Trophoblast cell (in vitro differentiated cells and primary cell): ENCODE measurements around the gene RAP1A.

Experiments used
- DNase-seq, 2 donors: peaks; one replicate each; pipeline ENCODE4 v3.0.0-alpha.2; 2016
- H2AFZ ChIP-seq: 2 replicates; pipeline ENCODE4 v1.6.1; 2013; ENCODE audit warnings: low read length, moderate library complexity, mild to moderate bottlenecking; ENCODE audit not compliant: insufficient read depth, poor library complexity
- H2AK5ac ChIP-seq: 2 replicates; pipeline ENCODE4 v1.6.1; 2013; ENCODE audit warnings: mild to moderate bottlenecking, low read length
- H2BK120ac ChIP-seq: 2 replicates; pipeline ENCODE4 v1.6.1; 2013; ENCODE audit warnings: low read length, mild to moderate bottlenecking, moderate library complexity; ENCODE audit not compliant: insufficient read depth, poor library complexity
- H2BK12ac ChIP-seq: 2 replicates; pipeline ENCODE4 v1.6.1; 2013; ENCODE audit warnings: mild to moderate bottlenecking, low read length, moderate library complexity
- H2BK5ac ChIP-seq: 2 replicates; pipeline ENCODE4 v1.6.1; 2013; ENCODE audit warnings: low read length, low read depth, moderate library complexity, mild to moderate bottlenecking; ENCODE audit not compliant: poor library complexity
- H3K14ac ChIP-seq: 2 replicates; pipeline ENCODE4 v1.6.1; 2013; ENCODE audit warnings: mild to moderate bottlenecking, low read length
- H3K18ac ChIP-seq: 2 replicates; pipeline ENCODE4 v1.6.1; 2013; ENCODE audit warnings: mild to moderate bottlenecking, low read length
- H3K23ac ChIP-seq: 2 replicates; pipeline ENCODE4 v1.6.1; 2013; ENCODE audit warnings: low read length
- H3K27ac ChIP-seq: 2 replicates; pipeline ENCODE4 v1.5.1; 2013; ENCODE audit warnings: low read depth, mild to moderate bottlenecking, inconsistent platforms, low read length, moderate library complexity
- H3K27me3 ChIP-seq: 2 replicates; pipeline ENCODE4 v1.6.1; 2013; ENCODE audit warnings: inconsistent platforms, mild to moderate bottlenecking, low read length, moderate library complexity; ENCODE audit not compliant: insufficient read depth
- H3K36me3 ChIP-seq, 2 experiments: 1 replicate in 1 of 2; 2 replicates in 1 of 2; pipeline ENCODE4 v1.6.1; 2013; ENCODE audit warnings: low read length in 2 of 2, mild to moderate bottlenecking in 2 of 2, moderate library complexity in 1 of 2; ENCODE audit not compliant: insufficient read depth in 2 of 2, control insufficient read depth in 1 of 2
- H3K4ac ChIP-seq: 2 replicates; pipeline ENCODE4 v1.6.1; 2013; ENCODE audit warnings: low read depth, mild to moderate bottlenecking, low read length, moderate library complexity
- H3K4me1 ChIP-seq, 2 experiments: 1 replicate in 1 of 2; 2 replicates in 1 of 2; pipeline ENCODE4 v1.6.1; 2013; ENCODE audit warnings: low read length in 2 of 2, mild to moderate bottlenecking in 2 of 2, moderate library complexity in 1 of 2; ENCODE audit not compliant: insufficient read depth in 2 of 2, control insufficient read depth in 1 of 2
- H3K4me2 ChIP-seq: 2 replicates; pipeline ENCODE4 v1.6.1; 2013; ENCODE audit warnings: inconsistent platforms, mild to moderate bottlenecking, low read length, moderate library complexity
- H3K4me3 ChIP-seq: 2 replicates; pipeline ENCODE4 v1.5.1; 2013; ENCODE audit warnings: mild to moderate bottlenecking, low read depth, low read length, inconsistent platforms
- H3K79me1 ChIP-seq: one replicate; pipeline ENCODE4 v1.6.1; 2013; ENCODE audit warnings: low read length
- H3K79me2 ChIP-seq: 2 replicates; pipeline ENCODE4 v1.6.1; 2013; ENCODE audit warnings: low read length, mild to moderate bottlenecking; ENCODE audit not compliant: control insufficient read depth, insufficient read depth, poor library complexity
- H3K9ac ChIP-seq: 2 replicates; pipeline ENCODE4 v1.6.1; 2013; ENCODE audit warnings: mild to moderate bottlenecking, low read length
- H3K9me3 ChIP-seq: 2 replicates; pipeline ENCODE4 v1.6.1; 2013; ENCODE audit warnings: low read depth, mild to moderate bottlenecking, control low read depth, inconsistent platforms, low read length; ENCODE audit not compliant: insufficient read depth
- H4K12ac ChIP-seq: 2 replicates; pipeline ENCODE4 v1.6.1; 2013; ENCODE audit warnings: low read depth, mild to moderate bottlenecking, low read length, moderate library complexity
- H4K8ac ChIP-seq: 2 replicates; pipeline ENCODE4 v1.6.1; 2013; ENCODE audit warnings: low read depth, mild to moderate bottlenecking, low read length, moderate library complexity
- H4K91ac ChIP-seq: one replicate; pipeline ENCODE4 v1.6.1; 2013; ENCODE audit warnings: low read depth, mild to moderate bottlenecking, low read length, moderate library complexity
- WGBS: extraction: QIAGEN DNeasy Blood & Tissue Kit; methylation state at CpG from one replicate; pipeline ENCODE4 v1.1.7; 2013; ENCODE audit warnings: missing lambda C conversion rate; ENCODE audit not compliant: insufficient read length, insufficient coverage; ENCODE audit errors: extremely low coverage; 5-methylcytosine and 5-hydroxymethylcytosine counted together

Gene RAP1A

GRCh38 chr1:111594306-111594693 is 25.3 kb upstream of the RAP1A start:
- Histone ChIP-seq H3K4me1 (peaks cover 2 to 10% of the 10 kb centered on the region in 2 experiments), H3K79me2 (no peaks in the 10 kb centered on the region), H3K4ac (no peak overlapping the region), H3K27ac (no peak overlapping the region), H2BK120ac (no peak overlapping the region), H2AK5ac (no peak overlapping the region), H3K79me1 (no peaks in the 10 kb centered on the region), H2BK5ac (no peak overlapping the region), H2AFZ (no peak overlapping the region), H3K36me3 (no peaks in the 10 kb centered on the region), H2BK12ac (no peak overlapping the region), H4K91ac (no peak overlapping the region), H3K14ac (no peak overlapping the region), H3K23ac (no peak overlapping the region), H3K9me3 (no peaks in the 10 kb centered on the region), H3K4me2 (no peak overlapping the region), H4K12ac (no peak overlapping the region), H3K18ac (no peak overlapping the region), H3K4me3 (no peak overlapping the region), H3K27me3 (no peaks in the 10 kb centered on the region), H4K8ac (no peak overlapping the region), H3K9ac (no peak overlapping the region)
- DNase-seq: no peak
- WGBS: no CpG with 5 or more reads among the region's 4 CpGs

- H4K8ac ChIP-seq: no peak overlapping the region
- no peaks in the 10 kb centered on the region for H3K79me1 ChIP-seq
- no peak overlapping the region for H3K23ac ChIP-seq
- no peak overlapping the region for H2AFZ ChIP-seq
- no peaks in the 10 kb centered on the region for H3K79me2 ChIP-seq
- no peak overlapping the region for H3K4me3 ChIP-seq
- H4K12ac ChIP-seq: no peak overlapping the region
- no peak for DNase-seq
- H2BK120ac ChIP-seq: no peak overlapping the region
- no peak overlapping the region for H2BK5ac ChIP-seq
- H3K14ac ChIP-seq: no peak overlapping the region
- H3K27me3 ChIP-seq: no peaks in the 10 kb centered on the region
- H3K4me1 ChIP-seq: peaks cover 2 to 10% of the 10 kb centered on the region in 2 experiments
- H3K9ac ChIP-seq: no peak overlapping the region
- H3K4ac ChIP-seq: no peak overlapping the region
- no peak overlapping the region for H3K27ac ChIP-seq
- no peaks in the 10 kb centered on the region for H3K9me3 ChIP-seq
- H2BK12ac ChIP-seq: no peak overlapping the region
- no peaks in the 10 kb centered on the region for H3K36me3 ChIP-seq
- no peak overlapping the region for H2AK5ac ChIP-seq
- H3K4me2 ChIP-seq: no peak overlapping the region
- no CpG with 5 or more reads among the region's 1 CpG for WGBS
- no peak overlapping the region for H3K18ac ChIP-seq
- H4K91ac ChIP-seq: no peak overlapping the region
Measured at GRCh38 chr1:111595807-111596206, 23.8 kb upstream of the RAP1A start.

- no CpG with 5 or more reads among the region's 1 CpG for WGBS
- Histone ChIP-seq H3K27me3 (no peaks in the 10 kb centered on the region), H2AK5ac (no peak overlapping the region), H3K79me2 (no peaks in the 10 kb centered on the region), H4K91ac (no peak overlapping the region), H3K4me3 (no peak overlapping the region), H3K4ac (no peak overlapping the region), H2BK5ac (no peak overlapping the region), H3K27ac (no peak overlapping the region), H2BK120ac (no peak overlapping the region), H3K18ac (no peak overlapping the region), H3K36me3 (no peaks in the 10 kb centered on the region), H3K4me1 (peaks cover 2 to 10% of the 10 kb centered on the region in 2 experiments), H3K9me3 (no peaks in the 10 kb centered on the region), H2BK12ac (no peak overlapping the region), H4K12ac (no peak overlapping the region), H3K79me1 (no peaks in the 10 kb centered on the region), H3K9ac (no peak overlapping the region), H3K23ac (no peak overlapping the region), H3K14ac (no peak overlapping the region), H3K4me2 (no peak overlapping the region), H4K8ac (no peak overlapping the region), H2AFZ (no peak overlapping the region)
- DNase-seq: no peak
Measured at GRCh38 chr1:111596499-111596898, 23.1 kb upstream of the RAP1A start.

- Histone ChIP-seq H3K4ac (no peak overlapping the region), H4K8ac (no peak overlapping the region), H3K27me3 (no peaks in the 10 kb centered on the region), H3K4me3 (no peak overlapping the region), H3K9ac (no peak overlapping the region), H3K14ac (no peak overlapping the region), H4K91ac (no peak overlapping the region), H2BK5ac (no peak overlapping the region), H2AFZ (no peak overlapping the region), H2BK12ac (no peak overlapping the region), H3K18ac (no peak overlapping the region), H3K79me2 (no peaks in the 10 kb centered on the region), H2BK120ac (no peak overlapping the region), H3K4me2 (no peak overlapping the region), H2AK5ac (no peak overlapping the region), H3K27ac (no peak overlapping the region), H3K79me1 (no peaks in the 10 kb centered on the region), H3K36me3 (no peaks in the 10 kb centered on the region), H3K23ac (no peak overlapping the region), H3K4me1 (peaks cover 2 to 6% of the 10 kb centered on the region in 2 experiments), H3K9me3 (no peaks in the 10 kb centered on the region), H4K12ac (no peak overlapping the region)
- DNase-seq: no peak
- WGBS: no CpG with 5 or more reads among the region's 5 CpGs
Measured at GRCh38 chr1:111597426-111597825, 22.2 kb upstream of the RAP1A start.
